PC-9 (cell line): ENCODE results near the gene JOSD1. TPM values are rescaled to one million over a fixed set of nuclear protein-coding genes. Genes with fewer than 3 reads are reported as not detected.
"Not testable (repeated sequence)": the region's sequence is repeated elsewhere in the genome, so short reads cannot be mapped to it uniquely, and the experiment has no call there.

Source experiments
- BruUV-seq: library from RNA; stranded (reverse); fragments of 400-500 nt; replicated peaks from 2 replicates; lab custom pipeline; 2021; lab: Mats Ljungman, UMichigan
- CTCF ChIA-PET: fragments of 300-600 bp; sonication (Branson Sonifier 250); formaldehyde crosslinking; loops from one replicate; lab custom pipeline; 2022; ENCODE audit warnings: antibody characterized with exemption; lab: Charles Lee
- POLR2A ChIA-PET: fragments of 300-600 bp; sonication (Branson Sonifier 250); formaldehyde crosslinking; loops from one replicate; lab custom pipeline; 2022; ENCODE audit warnings: antibody characterized with exemption; ENCODE audit not compliant: unreplicated experiment; lab: Charles Lee
- DNase-seq, 2 experiments: peaks; one replicate each; pipeline versions ENCODE4 v3.0.0 to v3.0.0-alpha.2; 2015 to 2022; ENCODE audit warnings: mixed read lengths in 1 of 2
- H2AFZ ChIP-seq: fragments of 200-600 bp; sonication (generic); 2 replicates; pipeline ENCODE4 v1.8.1; 2017; ENCODE audit warnings: antibody characterized with exemption
- H3F3A ChIP-seq: fragments of 200-600 bp; sonication (generic); 2 replicates; pipeline ENCODE4 v1.8.1; 2017; ENCODE audit warnings: antibody characterized with exemption, mild to moderate bottlenecking, low read depth; ENCODE audit not compliant: insufficient read depth
- H3K27ac ChIP-seq: fragments of 200-600 bp; sonication (generic); 2 replicates; pipeline ENCODE4 v1.6.1; 2016; ENCODE audit warnings: mixed run types
- H3K27me3 ChIP-seq: fragments of 200-600 bp; sonication (generic); 2 replicates; pipeline ENCODE4 v1.6.1; 2016; ENCODE audit warnings: low read depth, mixed run types; ENCODE audit not compliant: insufficient read depth
- H3K36me3 ChIP-seq: fragments of 200-600 bp; sonication (generic); 2 replicates; pipeline ENCODE4 v1.6.1; 2016; ENCODE audit warnings: low read depth, mixed run types
- H3K4me1 ChIP-seq: fragments of 200-600 bp; sonication (generic); replicated peaks from 2 replicates; pipeline ENCODE4 v1.6.1; 2016; ENCODE audit warnings: mixed run types; ENCODE audit not compliant: insufficient read depth
- H3K4me2 ChIP-seq: fragments of 200-600 bp; sonication (generic); 2 replicates; pipeline ENCODE4 v1.6.1; 2017; ENCODE audit warnings: mixed run types
- H3K4me3 ChIP-seq: fragments of 200-600 bp; sonication (generic); 2 replicates; pipeline ENCODE4 v1.6.1; 2016; ENCODE audit warnings: mixed run types
- H3K79me2 ChIP-seq: fragments of 200-600 bp; sonication (generic); 2 replicates; pipeline ENCODE4 v1.6.1; 2017; ENCODE audit warnings: low read depth, mixed run types
- H3K9me2 ChIP-seq: fragments of 200-600 bp; sonication (generic); 2 replicates; pipeline ENCODE4 v1.8.1; 2017; ENCODE audit warnings: mild to moderate bottlenecking; ENCODE audit not compliant: insufficient read depth
- H3K9me3 ChIP-seq: fragments of 200-600 bp; sonication (generic); 2 replicates; pipeline ENCODE4 v1.8.1; 2016; ENCODE audit warnings: low read depth; ENCODE audit not compliant: insufficient read depth
- H4K20me1 ChIP-seq: fragments of 200-600 bp; sonication (generic); 2 replicates; pipeline ENCODE4 v1.8.1; 2017; ENCODE audit not compliant: insufficient read depth
- CTCF ChIP-seq: fragments of 200-600 bp; sonication (generic); conservative IDR thresholded peaks from 2 replicates; pipeline ENCODE4 v1.6.1; 2017; ENCODE audit warnings: mixed run types, antibody characterized with exemption, mild to moderate bottlenecking, moderate library complexity
- EZH2 ChIP-seq: fragments of 200-600 bp; sonication (generic); IDR thresholded peaks from 2 replicates; pipeline ENCODE4 v1.8.0; 2017; ENCODE audit warnings: antibody characterized with exemption, low read depth
- intact Hi-C: fragments of 100-400 bp; cut with micrococcal nuclease; formaldehyde crosslinking; loops from one replicate; pipeline ENCODE4 v1.10.0; 2022; ENCODE audit not compliant: unreplicated experiment
- total RNA-seq: library from RNA; stranded (reverse); gene quantifications from 2 replicates; pipeline ENCODE4 v1.2.3, GENCODE V29; 2021

The JOSD1 gene
- total RNA-seq, 1 experiment from 2014 or later, result 102 TPM

GRCh38 chr22:38649841-38650522 lies 50.8 kb downstream of the JOSD1 start:
- H3K27ac ChIP-seq, result no peak overlapping the region
- no peaks in the 10 kb centered on the region for H3K9me3 ChIP-seq
- no peak overlapping the region for H3K4me2 ChIP-seq
- intact Hi-C loops, result loop anchor here (10.0 kb wide), 1 partner anchor 145 kb away; the partner anchor contains the start of gene DDX17
- no peaks in the 10 kb centered on the region for H3K4me1 ChIP-seq
- no peaks in the 10 kb centered on the region for H3K36me3 ChIP-seq
- no peaks in the 10 kb centered on the region for H3K9me2 ChIP-seq
- no peaks in the 10 kb centered on the region for H3K27me3 ChIP-seq
- TF ChIP-seq CTCF (no peak), EZH2 (no peak)
- ChIA-PET POLR2A (interaction anchor here (0.6 kb wide), 3 partner anchors 32 to 206 kb away, joined by 3 read pairs; partner anchors contain the start of genes KDELR3 and TOMM22), CTCF (no interaction called here)
- H2AFZ ChIP-seq, result no peak overlapping the region
- no peak overlapping the region for H3K4me3 ChIP-seq
- peak; percentile 19 to 43 for DNase-seq
- no peaks in the 10 kb centered on the region for H3K79me2 ChIP-seq
- H3F3A ChIP-seq, result peaks cover 18% of the 10 kb centered on the region; the same call in 1 of the 2 replicates
- no peaks in the 10 kb centered on the region for H4K20me1 ChIP-seq
- BruUV-seq, result no TSS peak

GRCh38 chr22:38645430-38645829 lies 55.3 kb downstream of the JOSD1 start:
- no peaks in the 10 kb centered on the region for H3K79me2 ChIP-seq
- ChIA-PET POLR2A (no interaction called here), CTCF (no interaction called here)
- H3K27me3 ChIP-seq, result no peaks in the 10 kb centered on the region
- no peaks in the 10 kb centered on the region for H3K36me3 ChIP-seq
- H2AFZ ChIP-seq, result no peak overlapping the region
- no TSS peak for BruUV-seq
- no peaks in the 10 kb centered on the region for H3K4me1 ChIP-seq
- TF ChIP-seq CTCF, result no peak
- no peak overlapping the region for H3K4me2 ChIP-seq
- intact Hi-C loops, result no loop called here
- no peak overlapping the region for H3K4me3 ChIP-seq
- H3F3A ChIP-seq, result peaks cover 3% of the 10 kb centered on the region; the same call in 1 of the 2 replicates
- H3K9me2 ChIP-seq, result no peaks in the 10 kb centered on the region
- DNase-seq, result no peak
- no peaks in the 10 kb centered on the region for H4K20me1 ChIP-seq
- H3K9me3 ChIP-seq, result no peaks in the 10 kb centered on the region
- no peak overlapping the region for H3K27ac ChIP-seq

- H3K79me2 ChIP-seq, H3K4me2 ChIP-seq, H3K9me2 ChIP-seq, BruUV-seq, DNase-seq, CTCF ChIA-PET, H3K9me3 ChIP-seq, H3K4me1 ChIP-seq, intact Hi-C loops, H3K27me3 ChIP-seq, H3F3A ChIP-seq, H2AFZ ChIP-seq, H3K36me3 ChIP-seq, H3K27ac ChIP-seq, H4K20me1 ChIP-seq, POLR2A ChIA-PET, H3K4me3 ChIP-seq: not testable (repeated sequence)
These were observed 56.5 kb downstream of the JOSD1 start for GRCh38 chr22:38644245-38644644.
